ENCODE measurements around the gene C15orf39. TPM values are rescaled to one million over a fixed set of nuclear protein-coding genes. Genes with fewer than 3 reads are reported as not detected.

C15orf39 gene
- total and polyA plus RNA-seq, 9 of the 15 experiments (the other 6 are each of a cell fraction or from before 2014, with no cell fraction given) = 0.31 to 29.8 (median 4.4) TPM

GRCh38 chr15:75163150-75163564 is 38.5 kb upstream of the C15orf39 start (continued):
- TF ChIP-seq TOE1 (IDR thresholded peaks at IDR 0.05; ENCODE audit: borderline replicate concordance) (no peak), TOE1 (CRISPR knock-in tag; IDR thresholded peaks at IDR 0.05; ENCODE audit: borderline replicate concordance, low read depth) (no peak), HMBOX1 (IDR thresholded peaks at IDR 0.05) (peak; percentile 50; the same call in 1 of the 2 replicates), BHLHE40 (IDR thresholded peaks at IDR 0.05; ENCODE audit: low read length) (0 out of 2 replicates have a peak, but pooled peaks have one; percentile 51), NEUROD1 (IDR thresholded peaks at IDR 0.05; ENCODE audit: borderline replicate concordance, low read depth, low read length, partially characterized antibody) (peak; percentile 61), ZFP36 (IDR thresholded peaks at IDR 0.05; ENCODE audit: low read depth, low read length, partially characterized antibody) (peak; percentile 46), CBFA2T2 (conservative IDR thresholded peaks at IDR 0.05) (peak; percentile 93), ZNF75A (CRISPR knock-in tag; IDR thresholded peaks at IDR 0.05) (no peak), THRB (CRISPR knock-in tag; conservative IDR thresholded peaks at IDR 0.05) (no peak), ARNT (IDR thresholded peaks at IDR 0.05) (no peak; a peak in 2 of 4 replicates)
- TF ChIP-seq, protein P1, sequence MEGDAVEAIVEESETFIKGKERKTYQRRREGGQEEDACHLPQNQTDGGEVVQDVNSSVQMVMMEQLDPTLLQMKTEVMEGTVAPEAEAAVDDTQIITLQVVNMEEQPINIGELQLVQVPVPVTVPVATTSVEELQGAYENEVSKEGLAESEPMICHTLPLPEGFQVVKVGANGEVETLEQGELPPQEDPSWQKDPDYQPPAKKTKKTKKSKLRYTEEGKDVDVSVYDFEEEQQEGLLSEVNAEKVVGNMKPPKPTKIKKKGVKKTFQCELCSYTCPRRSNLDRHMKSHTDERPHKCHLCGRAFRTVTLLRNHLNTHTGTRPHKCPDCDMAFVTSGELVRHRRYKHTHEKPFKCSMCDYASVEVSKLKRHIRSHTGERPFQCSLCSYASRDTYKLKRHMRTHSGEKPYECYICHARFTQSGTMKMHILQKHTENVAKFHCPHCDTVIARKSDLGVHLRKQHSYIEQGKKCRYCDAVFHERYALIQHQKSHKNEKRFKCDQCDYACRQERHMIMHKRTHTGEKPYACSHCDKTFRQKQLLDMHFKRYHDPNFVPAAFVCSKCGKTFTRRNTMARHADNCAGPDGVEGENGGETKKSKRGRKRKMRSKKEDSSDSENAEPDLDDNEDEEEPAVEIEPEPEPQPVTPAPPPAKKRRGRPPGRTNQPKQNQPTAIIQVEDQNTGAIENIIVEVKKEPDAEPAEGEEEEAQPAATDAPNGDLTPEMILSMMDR (IDR thresholded peaks at IDR 0.05 in 2 of 3, conservative IDR thresholded peaks at IDR 0.05 in 1 of 3; ENCODE audit: insufficient read depth in 2 of 3, low read depth in 1 of 3, low read length in 3 of 3) = no peak
